ENCODE results near the gene RNF167.

- TF ChIP-seq CTCF (IDR thresholded peaks at IDR 0.05), result no peak
- TF ChIP-seq POLR2A (IDR thresholded peaks at IDR 0.05), result no peak
Measured at GRCh38 chr17:4891411-4892410, 48.4 kb upstream of the RNF167 start.
